ENCODE data around the gene WNT11. TPM values are rescaled to one million over a fixed set of nuclear protein-coding genes. Genes with fewer than 3 reads are reported as not detected.
A peak's percentile ranks its signal among the peaks of the same experiment; 100 is the strongest.

WNT11 gene
- polyA plus RNA-seq, 1 of the 3 experiments (the other 2 are of a cell fraction) = 0.43 TPM

GRCh38 chr11:76237000-76237649 is 30.8 kb upstream of the WNT11 start:
- Histone ChIP-seq H3K27me3 (ENCODE audit: insufficient read depth) (no peaks in the 10 kb centered on the region), H3K36me3 (replicated peaks in 1 of 2; ENCODE audit: control insufficient read depth in 1 of 2, insufficient read depth in 2 of 2, low read length in 1 of 2) (no peaks in the 10 kb centered on the region), H3K27ac (ENCODE audit: low read depth in 2 of 2, low read length in 1 of 2) (no peak overlapping the region), H3K9me3 (no peaks in the 10 kb centered on the region), H3F3A (replicated peaks; ENCODE audit: insufficient read depth) (peaks cover 3% of the 10 kb centered on the region), H3K4me3 (ENCODE audit: low read depth in 2 of 2, low read length in 1 of 2) (peak overlapping the region in 1 of 2 experiments; percentile 94; a peak in 2 of 4 replicates), H2AFZ (ENCODE audit: low read depth) (no peak overlapping the region), H3K4me2 (0 out of 2 replicates have a peak overlapping the region, but pooled peaks have one; percentile 87), H3K9me2 (no peaks in the 10 kb centered on the region), H3K79me2 (ENCODE audit: insufficient read depth) (no peaks in the 10 kb centered on the region), H3K4me1 (ENCODE audit: control insufficient read depth in 1 of 2, insufficient read depth in 2 of 2, low read depth in 1 of 2, low read length in 1 of 2) (peaks cover 0 to 15% of the 10 kb centered on the region in 2 experiments; a peak in 2 of 4 replicates), H4K20me1 (ENCODE audit: insufficient read depth) (no peaks in the 10 kb centered on the region; the same call in 1 of the 2 replicates), H3K9ac (no peak overlapping the region)
- ChIA-PET CTCF (interaction anchor here (0.7 to 5.5 kb wide), 3 partner anchors 29 to 340 kb away, joined by 3 to 91 read pairs (median 11); partner anchors contain the start of gene WNT11), POLR2A (no interaction called here)
- DNase-seq = no peak
- TF ChIP-seq MEF2A (IDR thresholded peaks at IDR 0.05; ENCODE audit: borderline replicate concordance, low read depth) = no peak
- TF ChIP-seq TEAD4 (IDR thresholded peaks at IDR 0.05; ENCODE audit: borderline replicate concordance, insufficient read depth) = no peak
- no peak for TF ChIP-seq SMC3 (IDR thresholded peaks at IDR 0.05; ENCODE audit: low read depth, low read length)
- no peak for TF ChIP-seq TAF1 (IDR thresholded peaks at IDR 0.05; ENCODE audit: borderline replicate concordance, low read depth, low read length)
- TF ChIP-seq NFIC (IDR thresholded peaks at IDR 0.05; ENCODE audit: borderline replicate concordance) = no peak
- no peak for TF ChIP-seq GABPA (IDR thresholded peaks at IDR 0.05; ENCODE audit: low read depth)
- TF ChIP-seq RAD21 (IDR thresholded peaks at IDR 0.05; ENCODE audit: low read length) = no peak
- no peak for TF ChIP-seq SIN3A (IDR thresholded peaks at IDR 0.05; ENCODE audit: borderline replicate concordance, low read depth, low read length)
- no peak for TF ChIP-seq RCOR1 (IDR thresholded peaks at IDR 0.05; ENCODE audit: low read length)
- 87% methylated on average over 8 of the region's 8 CpGs for WGBS (ENCODE audit: low lambda C conversion rate)

- Histone ChIP-seq H3K9ac (peak overlapping the region; percentile 60), H3K9me3 (no peaks in the 10 kb centered on the region), H3K4me3 (ENCODE audit: low read depth in 2 of 2, low read length in 1 of 2) (peak overlapping the region; percentile 94 to 99), H3K4me1 (ENCODE audit: control insufficient read depth in 1 of 2, insufficient read depth in 2 of 2, low read depth in 1 of 2, low read length in 1 of 2) (peaks cover 0 to 15% of the 10 kb centered on the region in 2 experiments; a peak in 2 of 4 replicates), H3K27ac (ENCODE audit: low read depth in 2 of 2, low read length in 1 of 2) (peak overlapping the region; percentile 75 to 85), H3K4me2 (peak overlapping the region; percentile 87), H2AFZ (ENCODE audit: low read depth) (peak overlapping the region; percentile 100), H3K27me3 (ENCODE audit: insufficient read depth) (no peaks in the 10 kb centered on the region), H3K9me2 (no peaks in the 10 kb centered on the region), H3K36me3 (replicated peaks in 1 of 2; ENCODE audit: control insufficient read depth in 1 of 2, insufficient read depth in 2 of 2, low read length in 1 of 2) (no peaks in the 10 kb centered on the region), H3K79me2 (ENCODE audit: insufficient read depth) (no peaks in the 10 kb centered on the region), H3F3A (replicated peaks; ENCODE audit: insufficient read depth) (peaks cover 3% of the 10 kb centered on the region), H4K20me1 (ENCODE audit: insufficient read depth) (no peaks in the 10 kb centered on the region; the same call in 1 of the 2 replicates)
- ChIA-PET POLR2A (interaction anchor here (1.4 kb wide), 1 partner anchor 10 kb away, joined by 3 read pairs; no protein-coding TSS in a partner anchor), CTCF (interaction anchor here (2.9 to 5.5 kb wide), 2 partner anchors 28 to 82 kb away, joined by 11 to 91 read pairs; partner anchors contain the start of gene WNT11)
- peak; percentile 84 for DNase-seq
- WGBS (ENCODE audit: low lambda C conversion rate) = 2% methylated on average over 43 of the region's 44 CpGs
- TF ChIP-seq NFIC (IDR thresholded peaks at IDR 0.05; ENCODE audit: borderline replicate concordance) (no peak), RFX5 (IDR thresholded peaks at IDR 0.05; ENCODE audit: low read length) (no peak), GABPA (IDR thresholded peaks at IDR 0.05; ENCODE audit: low read depth) (no peak; the same call in 1 of the 2 replicates), PBX3 (IDR thresholded peaks at IDR 0.05) (no peak), POLR2AphosphoS5 (IDR thresholded peaks at IDR 0.05; ENCODE audit: low read depth, low read length) (0 out of 2 replicates have a peak, but pooled peaks have one; percentile 27), TCF12 (IDR thresholded peaks at IDR 0.05) (no peak), MAX (IDR thresholded peaks at IDR 0.05; ENCODE audit: low read depth) (peak; percentile 35; the same call in 1 of the 2 replicates), GATA2 (CRISPR knock-in tag; IDR thresholded peaks at IDR 0.05) (no peak), RCOR1 (IDR thresholded peaks at IDR 0.05; ENCODE audit: low read length) (peak; percentile 31; the same call in 1 of the 2 replicates), CTCF (IDR thresholded peaks at IDR 0.05) (no peak), JUND (IDR thresholded peaks at IDR 0.05) (no peak), TEAD4 (IDR thresholded peaks at IDR 0.05; ENCODE audit: borderline replicate concordance, insufficient read depth) (0 out of 2 replicates have a peak, but pooled peaks have one; percentile 8), ZBTB33 (IDR thresholded peaks at IDR 0.05; ENCODE audit: borderline replicate concordance, low read depth) (no peak), EP300 (IDR thresholded peaks at IDR 0.05; ENCODE audit: borderline replicate concordance in 1 of 2, low read depth in 1 of 2, low read length in 1 of 2) (no peak), MEF2A (IDR thresholded peaks at IDR 0.05; ENCODE audit: borderline replicate concordance, low read depth) (no peak)
Observed at GRCh38 chr11:76236092-76236999, 30.0 kb upstream of the WNT11 start.
